UCSD-AML1 (cell line): ENCODE results near the gene YWHAE.

Experiments
- DNase-seq: peaks from one replicate; lab custom pipeline; 2025; ENCODE audit not compliant: unreplicated experiment; lab: John Stamatoyannopoulos, UW

YWHAE gene

DNA sequence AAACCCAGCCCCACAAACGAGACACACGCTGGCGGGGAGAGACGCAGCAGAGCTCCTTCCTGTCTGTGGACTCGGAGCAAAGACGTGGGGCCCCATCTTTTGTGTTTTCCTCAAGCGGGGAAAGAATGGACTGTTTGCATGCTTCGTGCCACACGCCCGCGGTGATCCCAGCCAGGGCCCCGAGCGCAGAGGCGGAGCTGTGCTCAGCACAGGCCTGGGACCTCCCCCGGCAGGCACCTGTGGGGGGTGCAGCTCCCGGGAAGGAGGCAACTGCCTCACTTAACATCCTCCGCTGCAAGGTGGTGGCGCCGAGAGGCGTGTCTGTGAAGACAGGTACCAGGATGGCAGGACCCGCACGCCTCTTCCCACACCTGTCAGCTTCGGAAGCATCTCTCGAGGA lies 101.4 kb downstream of the YWHAE start:
- no peak for DNase-seq
